ENCODE measurements around the gene SUSD2. TPM values are rescaled to one million over a fixed set of nuclear protein-coding genes. Genes with fewer than 3 reads are reported as not detected.
A peak's percentile ranks its signal among the peaks of the same experiment; 100 is the strongest.

Gene SUSD2
- total and polyA plus RNA-seq, 2 of the 4 experiments (the other 2 are of a cell fraction): 0.18 to 1.6 TPM

DNA sequence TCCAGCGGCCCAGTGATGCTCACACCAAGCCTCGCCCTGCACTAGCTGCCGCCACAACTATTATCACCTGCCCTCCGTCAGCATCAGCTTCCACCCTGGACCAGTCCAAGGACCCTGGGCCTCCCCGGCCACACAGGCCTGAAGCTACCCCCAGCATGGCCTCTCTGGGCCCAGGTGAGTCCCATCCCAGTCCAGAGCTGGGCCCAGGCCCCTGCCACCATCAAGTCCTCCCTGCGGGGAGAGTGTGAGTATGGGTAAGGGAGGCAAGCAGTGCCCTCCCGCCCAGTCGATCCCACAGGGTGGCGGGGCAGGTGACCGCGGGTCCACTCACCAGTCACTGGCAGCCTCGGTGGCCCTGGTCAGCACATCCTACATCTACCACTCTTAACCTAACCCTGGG, 9.5 kb upstream of the SUSD2 start:
- dilution Hi-C loops (cut with HindIII; ENCODE audit: low sequenced_read_pairs, unreplicated experiment): no loop called here
- BruUV-seq (replicated peaks): no TSS peak
- H3K36me3 ChIP-seq (ENCODE audit: control insufficient read depth, insufficient read depth, low read length): peaks cover 63% of the 10 kb centered on the region

More for the DNA sequence above, 9.5 kb upstream of the SUSD2 start:
- Histone ChIP-seq H2BK120ac (ENCODE audit: low read depth, low read length) (no peak overlapping the region), H4K91ac (ENCODE audit: insufficient read depth, low read depth, low read length) (no peak overlapping the region), H2AK9ac (replicated peaks; ENCODE audit: low read depth, low read length, poor library complexity) (no peak overlapping the region), H3K9me1 (ENCODE audit: insufficient read depth, low read length) (no peaks in the 10 kb centered on the region), H2BK15ac (ENCODE audit: low read depth, low read length) (no peak overlapping the region), H4K5ac (ENCODE audit: low read depth, low read length) (no peak overlapping the region), H4K8ac (ENCODE audit: low read depth in 2 of 2, low read length in 2 of 2) (no peak overlapping the region), H3K4me2 (ENCODE audit: low read depth, low read length) (no peak overlapping the region), H3K9me3 (ENCODE audit: control insufficient read depth, insufficient read depth, low read length) (no peaks in the 10 kb centered on the region), H3K14ac (replicated peaks; ENCODE audit: low read depth, low read length) (no peak overlapping the region), H3K18ac (ENCODE audit: low read depth, low read length) (no peak overlapping the region), H3K4ac (ENCODE audit: low read depth, low read length) (no peak overlapping the region), H3K4me3 (ENCODE audit: insufficient read depth, low read depth, low read length) (no peak overlapping the region), H3K27ac (ENCODE audit: insufficient read depth, low read length) (no peak overlapping the region), H2BK5ac (ENCODE audit: low read depth, low read length, poor library complexity, severe bottlenecking) (no peak overlapping the region), H3K23ac (ENCODE audit: low read depth, low read length) (no peak overlapping the region), H2AFZ (replicated peaks; ENCODE audit: low read length, poor library complexity) (peak overlapping the region; percentile 51), H3K4me1 (ENCODE audit: control insufficient read depth, insufficient read depth, low read length) (no peaks in the 10 kb centered on the region), H2BK20ac (ENCODE audit: low read depth, low read length) (no peak overlapping the region), H3K79me1 (ENCODE audit: low read depth in 1 of 2, low read length in 2 of 2) (peaks cover 5 to 18% of the 10 kb centered on the region in 2 experiments; a peak in 2 of 4 replicates), H3K56ac (ENCODE audit: extremely low read depth, insufficient read depth, low read length) (no peak overlapping the region), H3K9ac (ENCODE audit: low read depth, low read length) (no peak overlapping the region), H2AK5ac (ENCODE audit: low read depth, low read length) (no peak overlapping the region), H4K20me1 (ENCODE audit: insufficient read depth, low read length) (peaks cover 29% of the 10 kb centered on the region; the same call in 1 of the 2 replicates), H3K27me3 (ENCODE audit: control insufficient read depth, insufficient read depth, low read length) (no peaks in the 10 kb centered on the region)
- TF ChIP-seq MAFK (IDR thresholded peaks at IDR 0.05; ENCODE audit: low read depth, low read length) (no peak), SMC3 (IDR thresholded peaks at IDR 0.05; ENCODE audit: low read depth, low read length) (no peak), MAZ (IDR thresholded peaks at IDR 0.05; ENCODE audit: borderline replicate concordance, low read depth, low read length) (no peak), NFE2L2 (IDR thresholded peaks at IDR 0.05; ENCODE audit: low read depth, low read length) (no peak), MXI1 (IDR thresholded peaks at IDR 0.05; ENCODE audit: borderline replicate concordance, low read depth, low read length) (no peak), RAD21 (IDR thresholded peaks at IDR 0.05; ENCODE audit: low read length) (no peak), RFX5 (IDR thresholded peaks at IDR 0.05; ENCODE audit: low read depth, low read length) (no peak), FOS (IDR thresholded peaks at IDR 0.05; ENCODE audit: low read depth, low read length) (no peak), CEBPB (IDR thresholded peaks at IDR 0.05; ENCODE audit: low read depth, low read length) (no peak), CHD1 (IDR thresholded peaks at IDR 0.05; ENCODE audit: low read depth, low read length) (no peak), RCOR1 (IDR thresholded peaks at IDR 0.05; ENCODE audit: insufficient replicate concordance, low read length) (no peak), BHLHE40 (IDR thresholded peaks at IDR 0.05; ENCODE audit: low read depth, low read length) (no peak), POLR2A (IDR thresholded peaks at IDR 0.05; ENCODE audit: low read depth, low read length) (no peak)
- TF ChIP-seq, protein P1, sequence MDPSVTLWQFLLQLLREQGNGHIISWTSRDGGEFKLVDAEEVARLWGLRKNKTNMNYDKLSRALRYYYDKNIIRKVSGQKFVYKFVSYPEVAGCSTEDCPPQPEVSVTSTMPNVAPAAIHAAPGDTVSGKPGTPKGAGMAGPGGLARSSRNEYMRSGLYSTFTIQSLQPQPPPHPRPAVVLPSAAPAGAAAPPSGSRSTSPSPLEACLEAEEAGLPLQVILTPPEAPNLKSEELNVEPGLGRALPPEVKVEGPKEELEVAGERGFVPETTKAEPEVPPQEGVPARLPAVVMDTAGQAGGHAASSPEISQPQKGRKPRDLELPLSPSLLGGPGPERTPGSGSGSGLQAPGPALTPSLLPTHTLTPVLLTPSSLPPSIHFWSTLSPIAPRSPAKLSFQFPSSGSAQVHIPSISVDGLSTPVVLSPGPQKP (IDR thresholded peaks at IDR 0.05; ENCODE audit: borderline replicate concordance, low read depth, low read length): no peak
- TF ChIP-seq, protein P2, sequence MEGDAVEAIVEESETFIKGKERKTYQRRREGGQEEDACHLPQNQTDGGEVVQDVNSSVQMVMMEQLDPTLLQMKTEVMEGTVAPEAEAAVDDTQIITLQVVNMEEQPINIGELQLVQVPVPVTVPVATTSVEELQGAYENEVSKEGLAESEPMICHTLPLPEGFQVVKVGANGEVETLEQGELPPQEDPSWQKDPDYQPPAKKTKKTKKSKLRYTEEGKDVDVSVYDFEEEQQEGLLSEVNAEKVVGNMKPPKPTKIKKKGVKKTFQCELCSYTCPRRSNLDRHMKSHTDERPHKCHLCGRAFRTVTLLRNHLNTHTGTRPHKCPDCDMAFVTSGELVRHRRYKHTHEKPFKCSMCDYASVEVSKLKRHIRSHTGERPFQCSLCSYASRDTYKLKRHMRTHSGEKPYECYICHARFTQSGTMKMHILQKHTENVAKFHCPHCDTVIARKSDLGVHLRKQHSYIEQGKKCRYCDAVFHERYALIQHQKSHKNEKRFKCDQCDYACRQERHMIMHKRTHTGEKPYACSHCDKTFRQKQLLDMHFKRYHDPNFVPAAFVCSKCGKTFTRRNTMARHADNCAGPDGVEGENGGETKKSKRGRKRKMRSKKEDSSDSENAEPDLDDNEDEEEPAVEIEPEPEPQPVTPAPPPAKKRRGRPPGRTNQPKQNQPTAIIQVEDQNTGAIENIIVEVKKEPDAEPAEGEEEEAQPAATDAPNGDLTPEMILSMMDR (conservative IDR thresholded peaks at IDR 0.05; ENCODE audit: low read depth, low read length): no peak
- TF ChIP-seq, protein P3, sequence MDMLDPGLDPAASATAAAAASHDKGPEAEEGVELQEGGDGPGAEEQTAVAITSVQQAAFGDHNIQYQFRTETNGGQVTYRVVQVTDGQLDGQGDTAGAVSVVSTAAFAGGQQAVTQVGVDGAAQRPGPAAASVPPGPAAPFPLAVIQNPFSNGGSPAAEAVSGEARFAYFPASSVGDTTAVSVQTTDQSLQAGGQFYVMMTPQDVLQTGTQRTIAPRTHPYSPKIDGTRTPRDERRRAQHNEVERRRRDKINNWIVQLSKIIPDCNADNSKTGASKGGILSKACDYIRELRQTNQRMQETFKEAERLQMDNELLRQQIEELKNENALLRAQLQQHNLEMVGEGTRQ (IDR thresholded peaks at IDR 0.05; ENCODE audit: low read depth, low read length): no peak
- no peak for ATAC-seq (ENCODE audit: low read depth)
- ChIA-PET POLR2A (ENCODE audit: unreplicated experiment) (no interaction called here), CTCF (no interaction called here)
- in situ Hi-C loops (cut with MboI; ENCODE audit: low sequenced_read_pairs) (loop anchor here (5.0 kb wide), 2 partner anchors 65 to 175 kb away; no protein-coding TSS in a partner anchor), intact Hi-C loops (cut with micrococcal nuclease) (loop anchor here (10.0 kb wide), 1 partner anchor 187 kb away; the partner anchor contains the start of gene GSTT2)
- WGBS, 2 experiments (ENCODE audit: extremely low coverage in 2 of 2, insufficient read length in 1 of 2): 100% methylated on average over 1 of the region's 12 CpGs; no CpG with 5 or more reads in 1 of the 2 experiments
- DNase-seq: no peak

Data from IMR-90 (cell line).